Adrenal gland (tissue), 5 donors: ENCODE data around the gene FABP2.

Source experiments
- POLR2A ChIP-seq, 2 donors: fragments of 450-650 bp; IDR thresholded peaks; one replicate each; pipeline ENCODE4 v1.6.1; 2017; ENCODE audit warnings: antibody characterized with exemption in 2 of 2, mild to moderate bottlenecking in 2 of 2, moderate library complexity in 1 of 2
- TF ChIP-seq, protein P1 (sequence below), 6 experiments: fragments of 450-650 bp in 4 of 6; fragments of 200-600 bp in 2 of 6; sonication (generic) in 1 of 6; IDR thresholded peaks; 1 replicate in 5 of 6; 2 replicates in 1 of 6; pipeline versions ENCODE4 v1.5.1 to v1.8.0; 2016 to 2021; ENCODE audit warnings: antibody characterized with exemption in 6 of 6, mild to moderate bottlenecking in 2 of 6, moderate library complexity in 1 of 6
- donor health status: DM: no; HTN: no; CAD: no.

DNA sequence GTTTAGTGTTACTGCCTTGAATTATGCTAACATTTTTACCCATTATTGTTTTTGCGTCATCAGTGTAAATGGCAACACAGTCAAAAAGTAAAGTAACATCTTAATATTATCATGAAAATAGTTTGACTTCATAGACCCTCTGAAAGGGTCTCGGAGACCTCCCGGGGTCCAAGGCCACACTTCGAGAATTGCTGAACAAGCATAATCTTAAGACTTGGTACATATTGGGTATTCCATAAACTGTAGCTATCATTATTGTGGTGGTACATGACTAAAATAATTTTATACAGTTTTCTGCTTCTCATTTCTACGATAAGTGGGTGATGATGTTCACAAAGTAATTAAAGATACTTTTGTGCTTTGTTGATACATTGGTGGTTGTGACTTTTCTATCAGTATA lies 32.6 kb downstream of the FABP2 start:
- TF ChIP-seq, protein P1, sequence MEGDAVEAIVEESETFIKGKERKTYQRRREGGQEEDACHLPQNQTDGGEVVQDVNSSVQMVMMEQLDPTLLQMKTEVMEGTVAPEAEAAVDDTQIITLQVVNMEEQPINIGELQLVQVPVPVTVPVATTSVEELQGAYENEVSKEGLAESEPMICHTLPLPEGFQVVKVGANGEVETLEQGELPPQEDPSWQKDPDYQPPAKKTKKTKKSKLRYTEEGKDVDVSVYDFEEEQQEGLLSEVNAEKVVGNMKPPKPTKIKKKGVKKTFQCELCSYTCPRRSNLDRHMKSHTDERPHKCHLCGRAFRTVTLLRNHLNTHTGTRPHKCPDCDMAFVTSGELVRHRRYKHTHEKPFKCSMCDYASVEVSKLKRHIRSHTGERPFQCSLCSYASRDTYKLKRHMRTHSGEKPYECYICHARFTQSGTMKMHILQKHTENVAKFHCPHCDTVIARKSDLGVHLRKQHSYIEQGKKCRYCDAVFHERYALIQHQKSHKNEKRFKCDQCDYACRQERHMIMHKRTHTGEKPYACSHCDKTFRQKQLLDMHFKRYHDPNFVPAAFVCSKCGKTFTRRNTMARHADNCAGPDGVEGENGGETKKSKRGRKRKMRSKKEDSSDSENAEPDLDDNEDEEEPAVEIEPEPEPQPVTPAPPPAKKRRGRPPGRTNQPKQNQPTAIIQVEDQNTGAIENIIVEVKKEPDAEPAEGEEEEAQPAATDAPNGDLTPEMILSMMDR (IDR thresholded peaks at IDR 0.05): no peak
- TF ChIP-seq POLR2A (IDR thresholded peaks at IDR 0.05): no peak
